Panc1 (cell line): ENCODE data around the gene ADCY1. TPM values are rescaled to one million over a fixed set of nuclear protein-coding genes. Genes with fewer than 3 reads are reported as not detected.

Experiments used
- ATAC-seq: fragments of 200-7000 bp; cut with Tn5 transposase; 2 replicates; pipeline ENCODE4 v1.9.1; 2020; ENCODE audit warnings: mild to moderate bottlenecking, moderate library complexity
- BruUV-seq: library from RNA; stranded (reverse); fragments of 400-500 nt; replicated peaks from 2 replicates; lab custom pipeline; 2021; lab: Mats Ljungman, UMichigan
- CTCF ChIA-PET: fragments of 300-600 bp; sonication (Branson Sonifier 250); formaldehyde crosslinking; loops from one replicate; lab custom pipeline; 2022; ENCODE audit warnings: antibody characterized with exemption; lab: Charles Lee
- POLR2A ChIA-PET: fragments of 300-600 bp; sonication (Branson Sonifier 250); formaldehyde crosslinking; loops from one replicate; lab custom pipeline; 2022; ENCODE audit warnings: antibody characterized with exemption; lab: Charles Lee
- DNase-seq: peaks from one replicate; pipeline ENCODE4 v3.0.0-alpha.2; 2010; ENCODE audit warnings: low read depth, low spot score
- H3K27ac ChIP-seq: 2 replicates; pipeline ENCODE4 v1.5.1; 2011; ENCODE audit warnings: mild to moderate bottlenecking, low read length, inconsistent platforms
- H3K27me3 ChIP-seq: fragments of 200-500 bp; sonication (Bioruptor generic); 2 replicates; pipeline ENCODE4 v1.6.0; 2014; ENCODE audit warnings: low read length, inconsistent platforms; ENCODE audit not compliant: control insufficient read depth, insufficient read depth
- H3K36me3 ChIP-seq: fragments of 200-500 bp; sonication (Bioruptor generic); 2 replicates; pipeline ENCODE4 v1.5.1; 2014; ENCODE audit warnings: inconsistent platforms, mild to moderate bottlenecking, low read length, moderate library complexity; ENCODE audit not compliant: control insufficient read depth, insufficient read depth
- H3K4me1 ChIP-seq: 2 replicates; pipeline ENCODE4 v1.5.1; 2011; ENCODE audit warnings: inconsistent platforms, mild to moderate bottlenecking, low read length, moderate library complexity; ENCODE audit not compliant: control insufficient read depth, insufficient read depth
- H3K4me3 ChIP-seq, 2 experiments: 2 replicates each; pipeline ENCODE4 v1.5.1; 2011 to 2012; ENCODE audit warnings: low read depth in 2 of 2, low read length in 2 of 2, mild to moderate bottlenecking in 2 of 2, inconsistent platforms in 1 of 2, moderate library complexity in 1 of 2
- H3K9me3 ChIP-seq: fragments of 200-500 bp; sonication (Bioruptor generic); 2 replicates; pipeline ENCODE4 v1.5.1; 2014; ENCODE audit warnings: low read depth, mild to moderate bottlenecking, inconsistent platforms, low read length, moderate library complexity; ENCODE audit not compliant: control insufficient read depth, insufficient read depth
- CTCF ChIP-seq: fragments of 450-650 bp; IDR thresholded peaks from 2 replicates; pipeline ENCODE4 v1.5.1; 2017; ENCODE audit warnings: mild to moderate bottlenecking
- POLR2AphosphoS5 ChIP-seq: IDR thresholded peaks from 2 replicates; pipeline ENCODE4 v1.6.1; 2012; ENCODE audit warnings: mild to moderate bottlenecking, low read depth, low read length, moderate library complexity
- REST ChIP-seq, 2 experiments: IDR thresholded peaks; 2 replicates each; pipeline ENCODE4 v1.6.1; 2011 to 2012; ENCODE audit warnings: low read depth in 2 of 2, control low read depth in 1 of 2, low read length in 1 of 2, mild to moderate bottlenecking in 1 of 2, moderate library complexity in 1 of 2; ENCODE audit not compliant: insufficient read depth in 1 of 2
- SIN3A ChIP-seq: IDR thresholded peaks from 2 replicates; pipeline ENCODE4 v1.6.1; 2012; ENCODE audit warnings: low read depth, mild to moderate bottlenecking, low read length, moderate library complexity, borderline replicate concordance; ENCODE audit not compliant: insufficient read depth
- TCF7L2 ChIP-seq: IDR thresholded peaks from 2 replicates; pipeline ENCODE4 v1.6.1; 2011; ENCODE audit warnings: mild to moderate bottlenecking, low read depth, low read length, inconsistent platforms
- in situ Hi-C: cut with HindIII; loops from 2 replicates; pipeline ENCODE4 v1.10.0; 2016; ENCODE audit warnings: low sequenced_read_pairs, low pct_unique_long_range_greater_than_20kb
- intact Hi-C: fragments of 100-400 bp; cut with micrococcal nuclease; formaldehyde crosslinking; loops from one replicate; pipeline ENCODE4 v1.10.0; 2022; ENCODE audit not compliant: unreplicated experiment
- total RNA-seq: library from RNA; stranded (reverse); gene quantifications from one replicate; pipeline ENCODE4 v1.2.1, GENCODE V29; 2021; ENCODE audit not compliant: unreplicated experiment

ADCY1 gene
- total RNA-seq, 1 experiment from 2014 or later, result 2.1 TPM

- POLR2A ChIA-PET, result no interaction called here
- TF ChIP-seq REST (IDR thresholded peaks at IDR 0.05; ENCODE audit: insufficient read depth in 1 of 2, low read depth in 2 of 2, low read length in 1 of 2) (no peak), TCF7L2 (no peak), POLR2AphosphoS5 (no peak), CTCF (no peak), SIN3A (no peak)
- ATAC-seq (no peak), DNase-seq (no peak)
- no peak overlapping the region for H3K4me3 ChIP-seq
- 0 out of 2 replicates have a peak, but pooled peaks cover 2% of the 10 kb centered on the region for H3K27me3 ChIP-seq
- H3K27ac ChIP-seq, result no peak overlapping the region
- CTCF ChIA-PET, result no interaction called here
- BruUV-seq, result no TSS peak
- H3K36me3 ChIP-seq, result no peaks in the 10 kb centered on the region
- in situ Hi-C loops, result no loop called here
- no peaks in the 10 kb centered on the region for H3K4me1 ChIP-seq
- no peaks in the 10 kb centered on the region for H3K9me3 ChIP-seq
- intact Hi-C loops, result no loop called here
Measured at GRCh38 chr7:45652630-45653029, 78.5 kb downstream of the ADCY1 start.

GRCh38 chr7:45653209-45653907 is 79.2 kb downstream of the ADCY1 start:
- Histone ChIP-seq H3K36me3 (no peaks in the 10 kb centered on the region), H3K9me3 (no peaks in the 10 kb centered on the region), H3K27ac (no peak overlapping the region), H3K27me3 (0 out of 2 replicates have a peak, but pooled peaks cover 2% of the 10 kb centered on the region), H3K4me3 (no peak overlapping the region), H3K4me1 (no peaks in the 10 kb centered on the region)
- BruUV-seq, result no TSS peak
- CTCF ChIA-PET, result no interaction called here
- no peak for DNase-seq
- no peak for TF ChIP-seq REST (IDR thresholded peaks at IDR 0.05; ENCODE audit: insufficient read depth in 1 of 2, low read depth in 2 of 2, low read length in 1 of 2)
- POLR2A ChIA-PET, result no interaction called here
- in situ Hi-C loops (no loop called here), intact Hi-C loops (no loop called here)
- ATAC-seq, result no peak
